ENCODE data around the gene CDH13. TPM values are rescaled to one million over a fixed set of nuclear protein-coding genes. Genes with fewer than 3 reads are reported as not detected.

CDH13 gene
- total and polyA plus RNA-seq, 2 experiments from 2014 or later, result 1.2 to 1.5 TPM

- Histone ChIP-seq H3K4me1 (ENCODE audit: insufficient read depth) (no peaks in the 10 kb centered on the region), H2AFZ (no peak overlapping the region), H3K27ac (no peak overlapping the region), H3K79me2 (no peaks in the 10 kb centered on the region), H4K20me1 (ENCODE audit: insufficient read depth, poor library complexity, severe bottlenecking) (no peaks in the 10 kb centered on the region), H3K4me2 (no peak overlapping the region), H3K36me3 (replicated peaks; ENCODE audit: insufficient read depth, low read depth) (no peaks in the 10 kb centered on the region), H3K27me3 (no peaks in the 10 kb centered on the region), H3K9me3 (ENCODE audit: low read depth) (no peaks in the 10 kb centered on the region), H3K4me3 (no peak overlapping the region), H3K9me2 (replicated peaks; ENCODE audit: insufficient read depth) (no peaks in the 10 kb centered on the region)
- 73% methylated on average over 4 of the region's 4 CpGs for WGBS (ENCODE audit: low lambda C conversion rate, missing lambda C conversion rate)
- TF ChIP-seq EZH2 (IDR thresholded peaks at IDR 0.05; ENCODE audit: borderline replicate concordance) (no peak), EZH2phosphoT487 (IDR thresholded peaks at IDR 0.05; ENCODE audit: low read depth, severe bottlenecking, unreplicated experiment) (no peak)
- TF ChIP-seq, protein P1, sequence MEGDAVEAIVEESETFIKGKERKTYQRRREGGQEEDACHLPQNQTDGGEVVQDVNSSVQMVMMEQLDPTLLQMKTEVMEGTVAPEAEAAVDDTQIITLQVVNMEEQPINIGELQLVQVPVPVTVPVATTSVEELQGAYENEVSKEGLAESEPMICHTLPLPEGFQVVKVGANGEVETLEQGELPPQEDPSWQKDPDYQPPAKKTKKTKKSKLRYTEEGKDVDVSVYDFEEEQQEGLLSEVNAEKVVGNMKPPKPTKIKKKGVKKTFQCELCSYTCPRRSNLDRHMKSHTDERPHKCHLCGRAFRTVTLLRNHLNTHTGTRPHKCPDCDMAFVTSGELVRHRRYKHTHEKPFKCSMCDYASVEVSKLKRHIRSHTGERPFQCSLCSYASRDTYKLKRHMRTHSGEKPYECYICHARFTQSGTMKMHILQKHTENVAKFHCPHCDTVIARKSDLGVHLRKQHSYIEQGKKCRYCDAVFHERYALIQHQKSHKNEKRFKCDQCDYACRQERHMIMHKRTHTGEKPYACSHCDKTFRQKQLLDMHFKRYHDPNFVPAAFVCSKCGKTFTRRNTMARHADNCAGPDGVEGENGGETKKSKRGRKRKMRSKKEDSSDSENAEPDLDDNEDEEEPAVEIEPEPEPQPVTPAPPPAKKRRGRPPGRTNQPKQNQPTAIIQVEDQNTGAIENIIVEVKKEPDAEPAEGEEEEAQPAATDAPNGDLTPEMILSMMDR (IDR thresholded peaks at IDR 0.05; ENCODE audit: poor library complexity), result no peak
- no peak for DNase-seq (ENCODE audit: low spot score)
Observed at GRCh38 chr16:82643136-82643535, 16.4 kb downstream of the CDH13 start.

DNA sequence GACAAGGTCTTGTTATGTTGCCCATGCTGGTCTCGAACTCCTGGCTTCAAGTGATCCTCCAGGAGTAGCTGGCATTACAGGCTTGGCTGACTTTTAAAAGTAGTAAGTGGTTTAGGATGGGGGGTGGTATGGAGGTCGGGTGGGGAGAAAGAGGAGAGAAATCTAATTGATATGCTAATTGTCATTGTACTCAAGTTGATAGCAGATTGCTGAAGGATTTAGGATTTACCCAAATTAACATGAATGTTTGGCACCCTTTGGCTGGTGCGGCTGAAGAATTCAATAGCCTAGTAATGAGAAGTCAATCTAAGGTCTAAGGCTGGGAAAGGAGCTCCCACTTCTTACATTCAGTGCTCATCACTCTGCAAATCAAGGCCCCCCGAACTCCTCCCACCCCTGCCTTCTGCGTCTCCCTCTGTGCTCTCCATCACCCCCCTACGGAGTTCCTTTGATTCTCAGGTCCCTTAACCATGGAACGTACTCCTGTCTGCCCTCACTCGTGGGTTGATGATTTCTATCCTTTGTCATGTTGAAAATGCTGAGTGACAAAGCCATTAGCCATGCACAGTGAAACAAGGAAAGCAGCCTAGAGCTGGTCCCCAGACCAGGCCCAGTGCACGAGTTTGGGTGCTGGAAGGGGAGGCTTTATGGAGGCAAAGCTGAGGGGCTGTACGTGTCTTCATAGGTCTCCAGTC, 17.3 kb downstream of the CDH13 start:
- Histone ChIP-seq H3K9me3 (ENCODE audit: low read depth) (no peaks in the 10 kb centered on the region), H3K4me2 (no peak overlapping the region), H4K20me1 (ENCODE audit: insufficient read depth, poor library complexity, severe bottlenecking) (no peaks in the 10 kb centered on the region), H3K4me3 (no peak overlapping the region), H3K9me2 (replicated peaks; ENCODE audit: insufficient read depth) (no peaks in the 10 kb centered on the region), H3K27me3 (no peaks in the 10 kb centered on the region), H3K79me2 (no peaks in the 10 kb centered on the region), H3K27ac (no peak overlapping the region), H2AFZ (no peak overlapping the region), H3K4me1 (ENCODE audit: insufficient read depth) (no peaks in the 10 kb centered on the region), H3K36me3 (replicated peaks; ENCODE audit: insufficient read depth, low read depth) (no peaks in the 10 kb centered on the region)
- 70% methylated on average over 9 of the region's 10 CpGs for WGBS (ENCODE audit: low lambda C conversion rate, missing lambda C conversion rate)
- no peak for DNase-seq (ENCODE audit: low spot score)
- TF ChIP-seq EZH2phosphoT487 (IDR thresholded peaks at IDR 0.05; ENCODE audit: low read depth, severe bottlenecking, unreplicated experiment) (no peak), EZH2 (IDR thresholded peaks at IDR 0.05; ENCODE audit: borderline replicate concordance) (no peak)
- TF ChIP-seq, protein P1 (IDR thresholded peaks at IDR 0.05; ENCODE audit: poor library complexity), result no peak

DNA sequence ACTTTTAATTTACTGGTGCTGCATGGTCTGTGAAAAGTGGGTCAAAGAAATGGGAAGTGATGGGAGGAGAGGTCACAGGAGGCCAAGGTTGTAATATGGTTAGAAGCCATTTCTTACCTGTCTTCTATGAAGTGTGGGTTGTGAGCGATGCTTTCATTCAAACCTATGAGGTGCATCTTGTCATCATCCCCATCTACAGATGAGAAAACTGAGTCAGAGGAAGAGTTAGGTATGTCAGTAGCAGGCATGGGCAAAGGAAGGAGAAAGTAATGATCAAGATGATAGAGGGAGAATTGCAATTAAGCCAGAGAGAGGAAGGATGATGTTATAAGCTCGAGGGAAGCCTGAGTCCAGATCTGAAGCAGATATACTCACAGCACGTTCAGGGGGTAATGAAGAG, 19.7 kb downstream of the CDH13 start:
- Histone ChIP-seq H3K27ac (no peak overlapping the region), H3K4me2 (no peak overlapping the region), H3K9me3 (ENCODE audit: low read depth) (no peaks in the 10 kb centered on the region), H3K9me2 (replicated peaks; ENCODE audit: insufficient read depth) (no peaks in the 10 kb centered on the region), H3K27me3 (no peaks in the 10 kb centered on the region), H4K20me1 (ENCODE audit: insufficient read depth, poor library complexity, severe bottlenecking) (no peaks in the 10 kb centered on the region), H3K4me3 (no peak overlapping the region), H2AFZ (no peak overlapping the region), H3K36me3 (replicated peaks; ENCODE audit: insufficient read depth, low read depth) (no peaks in the 10 kb centered on the region), H3K4me1 (ENCODE audit: insufficient read depth) (no peaks in the 10 kb centered on the region), H3K79me2 (no peaks in the 10 kb centered on the region)
- TF ChIP-seq EZH2phosphoT487 (IDR thresholded peaks at IDR 0.05; ENCODE audit: low read depth, severe bottlenecking, unreplicated experiment) (no peak), EZH2 (IDR thresholded peaks at IDR 0.05; ENCODE audit: borderline replicate concordance) (no peak)
- TF ChIP-seq, protein P1 (IDR thresholded peaks at IDR 0.05; ENCODE audit: poor library complexity), result no peak
- 91% methylated on average over 3 of the region's 3 CpGs for WGBS (ENCODE audit: low lambda C conversion rate, missing lambda C conversion rate)
- no peak for DNase-seq (ENCODE audit: low spot score)

Data from hepatocyte (in vitro differentiated cells).